ENCODE results near the gene ELP6.

ELP6 gene

DNA sequence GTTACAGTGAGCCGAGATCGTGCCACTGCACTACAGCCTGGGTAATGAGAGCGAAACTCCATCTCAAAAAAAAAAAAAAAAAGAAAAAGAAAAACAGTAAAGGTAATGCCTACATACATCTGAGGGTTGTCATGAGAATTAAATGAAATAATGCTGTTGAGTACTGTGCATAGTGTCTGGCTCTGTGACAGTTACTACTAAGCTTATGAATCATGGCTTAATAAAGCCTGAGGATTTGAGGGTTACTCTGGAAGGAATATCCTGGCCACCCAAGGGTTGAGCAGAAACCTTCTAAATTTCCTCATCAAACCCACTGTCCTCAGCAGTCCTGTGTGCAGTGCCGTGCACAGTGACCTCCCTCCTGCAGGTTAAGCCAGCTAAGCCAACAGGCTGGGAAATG, 26.8 kb upstream of the ELP6 start:
- H3K4me3 ChIP-seq (ENCODE audit: control insufficient read depth, low read depth, low read length): no peak overlapping the region
- DNase-seq (ENCODE audit: low read depth): no peak
- TF ChIP-seq, protein P1, sequence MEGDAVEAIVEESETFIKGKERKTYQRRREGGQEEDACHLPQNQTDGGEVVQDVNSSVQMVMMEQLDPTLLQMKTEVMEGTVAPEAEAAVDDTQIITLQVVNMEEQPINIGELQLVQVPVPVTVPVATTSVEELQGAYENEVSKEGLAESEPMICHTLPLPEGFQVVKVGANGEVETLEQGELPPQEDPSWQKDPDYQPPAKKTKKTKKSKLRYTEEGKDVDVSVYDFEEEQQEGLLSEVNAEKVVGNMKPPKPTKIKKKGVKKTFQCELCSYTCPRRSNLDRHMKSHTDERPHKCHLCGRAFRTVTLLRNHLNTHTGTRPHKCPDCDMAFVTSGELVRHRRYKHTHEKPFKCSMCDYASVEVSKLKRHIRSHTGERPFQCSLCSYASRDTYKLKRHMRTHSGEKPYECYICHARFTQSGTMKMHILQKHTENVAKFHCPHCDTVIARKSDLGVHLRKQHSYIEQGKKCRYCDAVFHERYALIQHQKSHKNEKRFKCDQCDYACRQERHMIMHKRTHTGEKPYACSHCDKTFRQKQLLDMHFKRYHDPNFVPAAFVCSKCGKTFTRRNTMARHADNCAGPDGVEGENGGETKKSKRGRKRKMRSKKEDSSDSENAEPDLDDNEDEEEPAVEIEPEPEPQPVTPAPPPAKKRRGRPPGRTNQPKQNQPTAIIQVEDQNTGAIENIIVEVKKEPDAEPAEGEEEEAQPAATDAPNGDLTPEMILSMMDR (IDR thresholded peaks at IDR 0.05; ENCODE audit: control insufficient read depth, insufficient read depth, low read depth, low read length, missing control alignments): no peak

DNA sequence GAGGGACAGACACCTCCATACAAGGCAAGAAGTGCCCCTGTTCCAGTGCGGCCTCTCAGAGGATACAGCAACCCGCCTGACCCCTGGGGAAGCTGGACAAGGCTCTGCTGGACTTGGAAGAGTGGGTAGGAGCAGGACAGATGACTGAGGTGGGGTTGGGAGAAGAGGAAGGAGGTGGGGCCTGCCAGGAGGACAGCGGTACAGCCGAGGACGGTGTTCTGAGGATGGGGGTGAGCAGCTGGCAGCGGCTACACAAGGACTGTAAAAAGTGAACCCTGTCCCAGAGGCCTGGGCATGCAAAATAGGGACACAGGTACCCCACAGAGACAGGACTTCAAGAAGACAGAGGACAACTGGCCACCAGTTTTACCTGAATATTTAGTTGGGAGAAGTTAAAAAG, 23.5 kb upstream of the ELP6 start:
- DNase-seq (ENCODE audit: low read depth): no peak
- TF ChIP-seq, protein P1 (IDR thresholded peaks at IDR 0.05; ENCODE audit: control insufficient read depth, insufficient read depth, low read depth, low read length, missing control alignments): no peak
- no peak overlapping the region for H3K4me3 ChIP-seq (ENCODE audit: control insufficient read depth, low read depth, low read length)

- TF ChIP-seq, protein P1 (IDR thresholded peaks at IDR 0.05; ENCODE audit: control insufficient read depth, insufficient read depth, low read depth, low read length, missing control alignments): no peak
- DNase-seq (ENCODE audit: low read depth): no peak
- H3K4me3 ChIP-seq (ENCODE audit: control insufficient read depth, low read depth, low read length): no peak overlapping the region
Measured at GRCh38 chr3:47536221-47536891, 22.8 kb upstream of the ELP6 start.

GRCh38 chr3:47533996-47534454, 20.5 kb upstream of the ELP6 start:
- H3K4me3 ChIP-seq (ENCODE audit: control insufficient read depth, low read depth, low read length): no peak overlapping the region
- TF ChIP-seq, protein P1 (IDR thresholded peaks at IDR 0.05; ENCODE audit: control insufficient read depth, insufficient read depth, low read depth, low read length, missing control alignments): no peak
- no peak for DNase-seq (ENCODE audit: low read depth)

DNA sequence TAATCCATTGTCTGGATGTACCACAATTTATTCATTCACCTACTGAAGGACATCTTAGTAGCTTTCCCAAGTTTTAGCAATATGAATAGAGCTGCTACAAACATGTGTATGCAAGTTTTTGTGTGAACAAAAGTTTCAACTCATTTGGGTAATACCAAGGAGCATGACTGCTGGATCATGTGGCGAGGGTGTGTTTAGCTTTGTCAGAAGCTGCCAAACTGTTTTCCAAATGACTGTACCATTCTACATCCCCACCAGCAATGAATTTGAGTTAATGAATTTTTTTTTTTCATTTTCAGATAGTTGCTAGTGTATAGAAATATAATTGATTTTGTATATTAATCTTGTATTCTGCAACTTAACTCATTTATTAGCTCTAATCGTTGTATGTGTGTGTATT, 20.0 kb upstream of the ELP6 start:
- TF ChIP-seq, protein P1 (IDR thresholded peaks at IDR 0.05; ENCODE audit: control insufficient read depth, insufficient read depth, low read depth, low read length, missing control alignments): no peak
- H3K4me3 ChIP-seq (ENCODE audit: control insufficient read depth, low read depth, low read length): no peak overlapping the region
- DNase-seq (ENCODE audit: low read depth): no peak

DNA sequence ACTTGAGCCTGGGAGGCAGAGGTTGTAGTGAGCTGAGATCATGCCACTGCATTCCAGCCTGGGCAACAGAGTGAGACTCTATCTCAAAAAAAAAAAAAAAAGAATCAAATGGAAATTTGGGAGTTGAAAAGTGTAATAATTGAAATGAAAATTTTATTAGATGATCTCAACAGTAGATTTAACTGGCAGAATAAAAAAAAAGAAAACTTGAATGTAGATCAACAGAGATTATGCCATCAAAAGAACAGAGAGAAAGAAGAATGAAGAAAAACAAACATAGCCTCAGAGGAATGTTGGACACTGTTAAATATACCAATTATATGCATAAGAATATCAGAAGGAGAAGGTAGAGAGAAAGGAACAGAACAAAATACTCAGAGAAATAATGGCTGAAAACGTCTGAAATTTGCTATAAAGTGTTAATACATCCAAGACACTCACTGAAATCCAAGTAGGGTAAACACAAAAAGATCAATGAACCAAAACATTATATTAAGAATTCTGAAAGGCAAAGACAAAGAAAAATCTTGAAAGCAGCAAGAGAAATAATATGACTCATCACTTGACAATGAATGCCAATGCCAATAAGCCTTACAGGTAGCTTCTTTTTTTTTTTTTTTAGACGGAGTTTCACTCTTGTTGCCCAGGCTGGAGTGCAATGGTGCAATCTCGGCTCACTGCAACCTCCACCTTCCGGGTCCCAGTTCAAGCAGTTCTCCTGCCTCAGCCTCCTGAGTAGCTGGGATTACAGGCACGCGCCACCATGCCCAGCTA, 14.6 kb upstream of the ELP6 start:
- TF ChIP-seq, protein P1 (IDR thresholded peaks at IDR 0.05; ENCODE audit: control insufficient read depth, insufficient read depth, low read depth, low read length, missing control alignments): no peak
- H3K4me3 ChIP-seq (ENCODE audit: control insufficient read depth, low read depth, low read length): no peak overlapping the region

More for the DNA sequence above, 14.6 kb upstream of the ELP6 start:
- no peak for DNase-seq (ENCODE audit: low read depth)

All from AG09309 (cell line).